ENCODE data around the gene ACLY. TPM values are rescaled to one million over a fixed set of nuclear protein-coding genes. Genes with fewer than 3 reads are reported as not detected.
A peak's percentile ranks its signal among the peaks of the same experiment; 100 is the strongest.

The ACLY gene
- total RNA-seq, 1 experiment from 2014 or later, result 350 TPM

- no peak for TF ChIP-seq ATF6 (CRISPR knock-in tag; IDR thresholded peaks at IDR 0.05)
- no peak for TF ChIP-seq ETV6 (CRISPR knock-in tag; IDR thresholded peaks at IDR 0.05)
- no peak for TF ChIP-seq E2F4 (CRISPR knock-in tag; IDR thresholded peaks at IDR 0.05; ENCODE audit: borderline replicate concordance, low read depth)
Measured at GRCh38 chr17:41957869-41958439, 39.2 kb upstream of the ACLY start (continued).

GRCh38 chr17:41957031-41957868 lies 38.5 kb upstream of the ACLY start:
- Mint-ChIP-seq H3K9me3 (no peaks in the 10 kb centered on the region), H3K4me1 (peaks cover 30% of the 10 kb centered on the region), H3K36me3 (no peaks in the 10 kb centered on the region), H3K4me3 (no peak overlapping the region; the same call in 1 of the 2 replicates), H3K27me3 (ENCODE audit: low read depth) (peaks cover 2% of the 10 kb centered on the region; the same call in 1 of the 2 replicates), H3K27ac (peak overlapping the region; percentile 89)
- POLR2A ChIA-PET, result interaction anchor here (0.6 to 1.0 kb wide), 3 partner anchors 9 to 38 kb away, joined by 3 to 4 read pairs (median 4); partner anchors contain the start of genes ACLY and ODAD4
- DNase-seq (ENCODE audit: low spot score) (peak; percentile 26), ATAC-seq (peak; percentile 52)
- CTCF ChIA-PET, result interaction anchor here (0.7 to 6.7 kb wide), 8 partner anchors 8 to 71 kb away, joined by 3 to 134 read pairs (median 6); partner anchors contain the start of genes ACLY, CNP, DNAJC7 and NKIRAS2
- TF ChIP-seq GABPB1 (CRISPR knock-in tag; IDR thresholded peaks at IDR 0.05), result no peak
- no peak for TF ChIP-seq ESRRA (CRISPR knock-in tag; IDR thresholded peaks at IDR 0.05; ENCODE audit: borderline replicate concordance)
- TF ChIP-seq MLX (CRISPR knock-in tag; IDR thresholded peaks at IDR 0.05), result no peak
- TF ChIP-seq CREM (CRISPR knock-in tag; IDR thresholded peaks at IDR 0.05), result no peak
- no peak for TF ChIP-seq SMAD3 (CRISPR knock-in tag; IDR thresholded peaks at IDR 0.05; ENCODE audit: borderline replicate concordance)
- TF ChIP-seq ZBTB21 (CRISPR knock-in tag; IDR thresholded peaks at IDR 0.05; ENCODE audit: borderline replicate concordance), result no peak
- no peak for TF ChIP-seq ZNF512 (CRISPR knock-in tag; IDR thresholded peaks at IDR 0.05; ENCODE audit: borderline replicate concordance)
- no peak for TF ChIP-seq FOXK1 (CRISPR knock-in tag; IDR thresholded peaks at IDR 0.05)
- no peak for TF ChIP-seq ATF1 (CRISPR knock-in tag; IDR thresholded peaks at IDR 0.05)

- POLR2A ChIA-PET, result no interaction called here
- Mint-ChIP-seq H3K27me3 (ENCODE audit: low read depth) (peaks cover under 1% of the 10 kb centered on the region; the same call in 1 of the 2 replicates), H3K27ac (peak overlapping the region; percentile 89; the same call in 1 of the 2 replicates), H3K36me3 (no peaks in the 10 kb centered on the region), H3K4me1 (peaks cover 30% of the 10 kb centered on the region), H3K9me3 (no peaks in the 10 kb centered on the region), H3K4me3 (no peak overlapping the region)
- CTCF ChIA-PET, result interaction anchor here (0.7 to 6.7 kb wide), 4 partner anchors 26 to 63 kb away, joined by 3 to 134 read pairs (median 17); partner anchors contain the start of genes ACLY, DNAJC7, NKIRAS2 and ODAD4
- TF ChIP-seq CREM (CRISPR knock-in tag; IDR thresholded peaks at IDR 0.05) (no peak), USF1 (CRISPR knock-in tag; IDR thresholded peaks at IDR 0.05) (no peak), MAX (CRISPR knock-in tag; IDR thresholded peaks at IDR 0.05) (no peak), NFATC4 (CRISPR knock-in tag; IDR thresholded peaks at IDR 0.05) (no peak), GTF2I (CRISPR knock-in tag; conservative IDR thresholded peaks at IDR 0.05) (no peak), E2F4 (CRISPR knock-in tag; IDR thresholded peaks at IDR 0.05; ENCODE audit: borderline replicate concordance, low read depth) (no peak), KAT7 (CRISPR knock-in tag; IDR thresholded peaks at IDR 0.05; ENCODE audit: borderline replicate concordance) (no peak), ATF3 (CRISPR knock-in tag; conservative IDR thresholded peaks at IDR 0.05) (no peak), EMX1 (CRISPR knock-in tag; IDR thresholded peaks at IDR 0.05) (no peak), TEAD4 (CRISPR knock-in tag; IDR thresholded peaks at IDR 0.05) (no peak), ZNF317 (CRISPR knock-in tag; IDR thresholded peaks at IDR 0.05; ENCODE audit: borderline replicate concordance, low read depth) (no peak), ZNF416 (CRISPR knock-in tag; IDR thresholded peaks at IDR 0.05) (no peak)
- DNase-seq (ENCODE audit: low spot score), result no peak
- ATAC-seq, result no peak
Measured at GRCh38 chr17:41956522-41956921, 37.8 kb upstream of the ACLY start.
